ENCODE results near the gene PARD6B. TPM values are rescaled to one million over a fixed set of nuclear protein-coding genes. Genes with fewer than 3 reads are reported as not detected.

The PARD6B gene
- total RNA-seq, 1 donor from 2014 or later = 45.7 TPM

DNA sequence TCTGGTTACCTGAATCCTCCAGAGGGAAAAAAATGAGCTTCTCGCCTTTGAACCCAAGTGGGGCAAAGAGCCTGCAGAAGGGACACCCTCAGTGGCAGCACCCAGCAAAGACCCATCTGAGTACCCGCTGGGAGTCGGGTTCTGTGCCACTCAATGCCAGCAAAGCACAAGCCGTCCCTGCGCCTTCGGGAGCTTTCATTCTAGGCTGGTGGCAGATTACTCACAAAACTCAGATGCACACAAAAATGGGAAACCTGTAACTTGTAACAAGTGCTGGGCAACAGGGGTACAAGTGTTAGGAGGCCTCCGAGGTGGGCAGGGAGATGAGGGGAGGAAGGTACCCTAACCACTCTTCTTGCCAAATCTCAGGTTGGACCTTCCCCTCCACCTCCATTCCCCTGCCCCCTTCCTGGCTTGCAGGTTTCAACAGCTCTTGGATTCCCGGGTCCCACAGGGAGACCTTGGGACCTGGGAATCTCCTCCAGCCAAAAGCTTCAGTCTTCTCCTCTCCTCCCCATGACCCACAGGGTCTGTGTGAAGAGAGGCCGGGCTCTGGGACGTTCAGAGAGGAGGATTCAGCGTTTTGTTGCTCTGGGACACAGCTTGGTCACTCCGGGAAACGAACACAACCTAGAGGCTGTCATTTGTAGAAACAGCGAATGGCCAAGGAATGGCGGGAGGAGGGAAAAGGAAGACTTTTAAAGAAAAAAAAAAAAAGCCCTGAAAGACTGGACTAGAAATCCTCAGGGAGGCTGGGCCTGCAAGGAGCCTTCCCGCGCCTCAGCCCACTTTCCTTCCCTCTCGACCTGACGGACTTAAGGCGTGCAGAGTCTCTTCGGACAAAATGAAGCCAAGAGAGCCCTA is 1.2 kb upstream of the PARD6B start:
- TF ChIP-seq, protein P1, sequence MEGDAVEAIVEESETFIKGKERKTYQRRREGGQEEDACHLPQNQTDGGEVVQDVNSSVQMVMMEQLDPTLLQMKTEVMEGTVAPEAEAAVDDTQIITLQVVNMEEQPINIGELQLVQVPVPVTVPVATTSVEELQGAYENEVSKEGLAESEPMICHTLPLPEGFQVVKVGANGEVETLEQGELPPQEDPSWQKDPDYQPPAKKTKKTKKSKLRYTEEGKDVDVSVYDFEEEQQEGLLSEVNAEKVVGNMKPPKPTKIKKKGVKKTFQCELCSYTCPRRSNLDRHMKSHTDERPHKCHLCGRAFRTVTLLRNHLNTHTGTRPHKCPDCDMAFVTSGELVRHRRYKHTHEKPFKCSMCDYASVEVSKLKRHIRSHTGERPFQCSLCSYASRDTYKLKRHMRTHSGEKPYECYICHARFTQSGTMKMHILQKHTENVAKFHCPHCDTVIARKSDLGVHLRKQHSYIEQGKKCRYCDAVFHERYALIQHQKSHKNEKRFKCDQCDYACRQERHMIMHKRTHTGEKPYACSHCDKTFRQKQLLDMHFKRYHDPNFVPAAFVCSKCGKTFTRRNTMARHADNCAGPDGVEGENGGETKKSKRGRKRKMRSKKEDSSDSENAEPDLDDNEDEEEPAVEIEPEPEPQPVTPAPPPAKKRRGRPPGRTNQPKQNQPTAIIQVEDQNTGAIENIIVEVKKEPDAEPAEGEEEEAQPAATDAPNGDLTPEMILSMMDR (IDR thresholded peaks at IDR 0.05) = no peak
- TF ChIP-seq EZH2phosphoT487 (IDR thresholded peaks at IDR 0.05) (no peak), EZH2 (IDR thresholded peaks at IDR 0.05) (no peak)
- Histone ChIP-seq H2AFZ (replicated peaks) (no peak overlapping the region), H3K36me3 (no peaks in the 10 kb centered on the region), H3F3A (ENCODE audit: low read depth) (peaks cover 43% of the 10 kb centered on the region), H3K9ac (no peak overlapping the region), H3K79me2 (ENCODE audit: low read depth) (peaks cover 37% of the 10 kb centered on the region), H3K4me2 (peak overlapping the region; percentile 78), H3K27ac (peak overlapping the region; percentile 65), H3K27me3 (no peaks in the 10 kb centered on the region), H3K4me1 (peaks cover 30% of the 10 kb centered on the region), H3K4me3 (peak overlapping the region; percentile 53), H4K20me1 (ENCODE audit: low read depth) (peaks cover 35% of the 10 kb centered on the region), H3K9me3 (ENCODE audit: low read depth) (no peaks in the 10 kb centered on the region)
- Mint-ChIP-seq H3K27ac (peak overlapping the region; percentile 99), H3K4me1 (peaks cover 39% of the 10 kb centered on the region), H3K36me3 (no peaks in the 10 kb centered on the region), H3K4me3 (peak overlapping the region; percentile 93), H3K27me3 (ENCODE audit: insufficient read depth, low read depth) (no peaks in the 10 kb centered on the region), H3K9me3 (no peaks in the 10 kb centered on the region)
- DNase-seq (ENCODE audit: low spot score) = no peak

DNA sequence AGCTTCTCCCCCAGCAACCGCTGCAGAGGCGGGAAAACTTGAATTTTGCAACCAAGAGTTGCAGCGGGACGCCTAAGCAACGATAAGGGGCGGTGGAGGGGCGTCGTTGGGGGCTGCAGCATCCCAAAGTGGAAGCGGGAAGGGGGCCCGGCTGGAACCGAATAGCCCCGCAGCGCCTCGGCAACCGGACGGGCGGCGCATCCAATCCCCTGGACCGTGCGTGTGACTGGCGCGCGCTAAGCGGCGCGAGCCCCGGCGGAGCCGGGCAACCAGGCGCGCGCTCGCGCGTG is 670 bp upstream of the PARD6B start:
- no peak for DNase-seq (ENCODE audit: low spot score)
- Histone ChIP-seq H3F3A (ENCODE audit: low read depth) (peaks cover 43% of the 10 kb centered on the region), H3K4me2 (peak overlapping the region; percentile 78), H3K36me3 (no peaks in the 10 kb centered on the region), H3K79me2 (ENCODE audit: low read depth) (peaks cover 43% of the 10 kb centered on the region), H3K27ac (peak overlapping the region; percentile 65), H3K9ac (no peak overlapping the region), H2AFZ (replicated peaks) (no peak overlapping the region), H3K4me3 (peak overlapping the region; percentile 53), H3K9me3 (ENCODE audit: low read depth) (no peaks in the 10 kb centered on the region), H3K27me3 (no peaks in the 10 kb centered on the region), H3K4me1 (peaks cover 24% of the 10 kb centered on the region), H4K20me1 (ENCODE audit: low read depth) (peaks cover 41% of the 10 kb centered on the region)
- Mint-ChIP-seq H3K4me1 (peaks cover 39% of the 10 kb centered on the region), H3K27me3 (ENCODE audit: insufficient read depth, low read depth) (no peaks in the 10 kb centered on the region), H3K9me3 (no peaks in the 10 kb centered on the region), H3K27ac (peak overlapping the region; percentile 99), H3K4me3 (peak overlapping the region; percentile 93), H3K36me3 (no peaks in the 10 kb centered on the region)
- TF ChIP-seq EZH2phosphoT487 (IDR thresholded peaks at IDR 0.05) (no peak), EZH2 (IDR thresholded peaks at IDR 0.05) (no peak)
- TF ChIP-seq, protein P1 (IDR thresholded peaks at IDR 0.05) = no peak

DNA sequence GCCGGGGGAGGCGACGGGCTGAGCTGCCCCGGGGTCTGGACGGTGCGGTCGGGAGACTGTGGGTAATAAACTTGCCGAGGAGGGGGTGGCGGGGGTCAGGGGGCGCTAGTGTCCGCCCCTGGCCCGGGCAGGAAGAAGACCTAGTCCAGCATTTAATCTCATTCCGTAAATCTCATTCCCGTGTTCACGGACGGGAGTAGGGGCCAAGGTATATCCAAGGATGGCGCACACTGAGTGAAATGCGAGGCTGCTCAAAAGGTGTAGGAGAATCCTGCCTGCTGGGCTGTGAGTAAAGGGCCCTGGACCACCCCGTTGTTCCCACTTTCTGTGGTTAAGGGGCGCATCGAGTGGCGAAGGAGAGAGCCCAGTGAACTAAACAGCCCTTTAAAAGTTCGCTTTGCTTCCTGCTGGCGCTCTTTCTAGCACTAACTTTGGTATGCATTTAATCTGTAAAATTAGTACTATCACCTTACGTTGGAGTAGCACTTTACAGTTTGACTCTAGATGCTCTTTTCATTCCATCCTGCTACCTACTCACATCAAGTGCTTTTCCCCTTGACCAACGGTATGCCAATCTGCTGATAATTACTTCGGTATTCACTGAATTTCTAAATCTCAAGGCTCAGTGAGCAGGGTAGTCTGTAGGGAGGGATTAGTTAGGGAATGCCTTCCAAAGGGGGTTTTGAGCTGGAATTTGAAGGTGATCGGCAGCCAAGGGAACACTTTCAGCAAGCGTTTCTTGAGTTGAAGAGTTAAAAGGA is 730 bp downstream of the PARD6B start:
- peaks cover 55% of the 10 kb centered on the region for H4K20me1 ChIP-seq (ENCODE audit: low read depth)
- H3K27ac Mint-ChIP-seq = peak overlapping the region; percentile 79
- H3K27me3 Mint-ChIP-seq (ENCODE audit: insufficient read depth, low read depth) = no peaks in the 10 kb centered on the region
- H3K9me3 ChIP-seq (ENCODE audit: low read depth) = no peaks in the 10 kb centered on the region
- no peaks in the 10 kb centered on the region for H3K36me3 Mint-ChIP-seq
- H3K36me3 ChIP-seq = no peaks in the 10 kb centered on the region
- no peaks in the 10 kb centered on the region for H3K27me3 ChIP-seq
- peak overlapping the region; percentile 95 for H3K4me2 ChIP-seq
- no peak overlapping the region for H2AFZ ChIP-seq (replicated peaks)
- peaks cover 51% of the 10 kb centered on the region for H3F3A ChIP-seq (ENCODE audit: low read depth)
- peak overlapping the region; percentile 91 for H3K4me3 Mint-ChIP-seq
- peak; percentile 85 for DNase-seq (ENCODE audit: low spot score)
- TF ChIP-seq EZH2 (IDR thresholded peaks at IDR 0.05) (no peak), EZH2phosphoT487 (IDR thresholded peaks at IDR 0.05) (no peak)
- TF ChIP-seq, protein P1 (IDR thresholded peaks at IDR 0.05) = no peak
- peaks cover 57% of the 10 kb centered on the region for H3K79me2 ChIP-seq (ENCODE audit: low read depth)
- peaks cover 28% of the 10 kb centered on the region for H3K4me1 ChIP-seq
- peak overlapping the region; percentile 73 for H3K9ac ChIP-seq
- peak overlapping the region; percentile 96 for H3K4me3 ChIP-seq
- peak overlapping the region; percentile 93 for H3K27ac ChIP-seq
- peaks cover 36% of the 10 kb centered on the region for H3K4me1 Mint-ChIP-seq
- H3K9me3 Mint-ChIP-seq = no peaks in the 10 kb centered on the region
